NCI-H510A (cell line): ENCODE data around the gene TSC22D4.
"Not testable (repeated sequence)": the region's sequence is repeated elsewhere in the genome, so short reads cannot be mapped to it uniquely, and the experiment has no call there.

ENCODE experiments used
- DNase-seq: peaks from one replicate; lab custom pipeline; 2025; lab: John Stamatoyannopoulos, UW

The TSC22D4 gene

DNA sequence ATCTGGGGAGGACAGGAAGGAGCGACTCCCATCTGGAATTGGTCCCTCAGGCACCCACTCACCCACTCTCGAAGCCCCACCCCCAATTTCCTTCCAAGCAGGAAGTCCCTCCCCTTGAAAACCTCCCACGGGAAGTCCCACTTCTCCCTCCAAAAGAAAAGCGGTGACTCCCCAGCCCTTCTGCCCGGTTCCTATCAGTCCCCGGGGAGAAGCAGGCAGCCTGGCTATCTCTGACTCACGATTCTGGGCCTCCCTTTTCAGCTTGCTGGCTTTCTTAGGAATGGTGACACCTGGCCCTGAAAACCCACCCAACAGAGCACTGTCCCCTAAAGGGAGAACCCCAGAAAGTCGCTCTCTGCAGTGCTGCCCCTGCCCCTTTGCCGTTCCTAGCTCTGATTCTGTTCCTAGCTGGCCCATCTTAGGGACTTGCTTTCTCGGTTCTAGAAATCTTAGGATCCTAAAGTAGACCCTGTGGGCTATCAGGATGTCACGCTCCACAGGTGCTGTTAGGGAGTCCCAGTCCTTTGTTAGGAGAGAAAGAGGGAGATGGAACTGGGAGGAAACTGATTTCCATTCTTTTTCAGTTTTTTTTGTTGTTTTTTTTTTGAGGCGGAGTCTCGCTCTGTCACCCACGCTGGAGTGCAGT is 6.0 kb downstream of the TSC22D4 start:
- no peak for DNase-seq

DNA sequence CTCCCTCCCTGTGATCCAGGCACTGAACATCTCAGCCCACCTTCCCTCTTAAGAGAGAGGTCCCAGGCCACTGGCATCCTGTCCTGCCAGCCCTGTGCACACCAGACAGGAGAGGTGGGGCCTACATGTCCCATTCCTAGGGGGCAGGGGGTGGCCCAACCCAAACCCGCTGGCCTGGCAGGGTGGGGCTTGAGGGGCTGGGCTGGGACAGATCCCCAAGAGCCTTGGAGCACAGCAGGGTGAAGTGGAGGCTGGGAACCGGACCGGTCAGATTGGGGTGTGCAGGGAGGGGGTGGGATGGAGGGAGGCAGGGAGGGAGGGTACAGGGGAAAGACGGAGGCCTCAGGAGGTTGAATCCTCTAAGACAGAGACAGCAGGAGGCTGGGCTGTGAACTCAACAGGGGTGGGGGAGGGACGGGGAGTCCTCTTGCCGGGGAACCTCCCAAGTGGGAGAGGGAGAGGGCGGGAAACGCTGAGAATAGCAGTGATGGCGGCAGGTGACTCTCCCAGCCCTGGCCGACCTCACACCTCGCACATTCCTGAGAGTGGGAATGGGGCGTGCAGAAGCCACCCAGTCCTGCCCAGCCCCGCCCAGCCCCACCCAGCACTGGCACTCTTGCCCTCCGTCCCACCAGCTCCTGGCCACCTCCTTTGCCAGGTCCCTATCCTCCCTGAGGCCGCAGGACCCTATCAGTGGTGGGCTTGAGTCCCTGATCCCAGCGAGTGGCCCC is 6.7 kb downstream of the TSC22D4 start:
- DNase-seq: no peak

DNA sequence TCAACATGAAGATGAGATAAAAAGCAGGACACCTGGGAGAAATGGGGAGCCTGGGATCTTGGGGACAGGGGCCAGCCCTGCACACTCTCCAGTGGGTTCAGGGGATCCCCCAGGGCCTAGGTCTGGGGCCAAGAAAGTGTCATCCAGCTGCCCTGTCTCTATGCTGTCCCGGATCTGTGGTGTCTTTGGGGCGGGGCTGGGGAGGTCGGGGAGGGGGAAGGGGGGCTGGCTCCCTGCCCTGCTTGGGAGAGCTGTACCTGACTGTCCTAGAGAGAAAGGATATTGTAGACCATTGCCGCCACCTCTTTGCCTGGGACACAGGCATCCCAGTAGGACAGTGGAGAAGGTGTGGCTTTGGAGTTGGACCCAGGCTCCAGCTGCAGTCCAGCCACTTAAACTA is 8.0 kb downstream of the TSC22D4 start:
- DNase-seq: no peak

DNA sequence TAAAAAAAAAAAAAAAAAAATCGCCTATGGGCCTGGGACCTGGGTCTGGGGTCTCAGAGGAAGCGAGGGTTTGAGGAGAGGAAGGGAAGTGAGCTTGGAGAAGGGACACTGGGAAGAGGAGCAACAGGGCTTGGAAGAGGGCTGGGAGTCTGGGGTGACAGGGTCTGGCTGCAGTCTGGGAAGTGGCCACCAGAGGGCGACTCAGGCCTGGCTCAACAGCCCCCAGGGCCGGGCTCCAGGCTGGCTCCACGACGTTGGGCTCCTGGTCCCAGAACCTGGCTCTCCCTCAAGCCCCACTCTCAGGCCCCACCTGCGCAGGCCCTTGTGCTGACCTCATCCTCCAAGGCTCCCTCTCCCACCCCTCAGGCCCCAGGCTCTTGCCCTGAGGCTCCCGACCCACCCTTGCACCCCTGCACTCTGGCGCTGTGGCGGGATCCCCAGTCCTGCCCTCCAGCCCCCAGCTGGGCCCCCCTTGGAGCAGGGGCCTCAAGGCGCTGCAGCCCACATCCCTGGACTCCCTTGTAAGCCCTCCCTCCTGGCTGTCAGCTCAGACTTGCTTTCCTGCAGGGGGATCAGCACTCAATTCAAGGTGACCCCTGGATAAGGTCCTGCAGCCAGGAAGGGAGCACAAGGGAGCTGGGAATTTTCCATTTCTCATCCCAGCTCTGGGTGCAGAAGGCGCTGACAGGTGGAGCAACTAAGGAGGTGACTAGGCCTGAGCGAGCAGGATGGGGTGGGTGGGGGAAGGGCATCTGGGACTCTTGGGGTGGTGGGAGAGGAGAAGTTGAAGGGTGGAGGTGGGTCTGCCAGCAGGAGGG is 9.6 kb downstream of the TSC22D4 start:
- no peak for DNase-seq

DNA sequence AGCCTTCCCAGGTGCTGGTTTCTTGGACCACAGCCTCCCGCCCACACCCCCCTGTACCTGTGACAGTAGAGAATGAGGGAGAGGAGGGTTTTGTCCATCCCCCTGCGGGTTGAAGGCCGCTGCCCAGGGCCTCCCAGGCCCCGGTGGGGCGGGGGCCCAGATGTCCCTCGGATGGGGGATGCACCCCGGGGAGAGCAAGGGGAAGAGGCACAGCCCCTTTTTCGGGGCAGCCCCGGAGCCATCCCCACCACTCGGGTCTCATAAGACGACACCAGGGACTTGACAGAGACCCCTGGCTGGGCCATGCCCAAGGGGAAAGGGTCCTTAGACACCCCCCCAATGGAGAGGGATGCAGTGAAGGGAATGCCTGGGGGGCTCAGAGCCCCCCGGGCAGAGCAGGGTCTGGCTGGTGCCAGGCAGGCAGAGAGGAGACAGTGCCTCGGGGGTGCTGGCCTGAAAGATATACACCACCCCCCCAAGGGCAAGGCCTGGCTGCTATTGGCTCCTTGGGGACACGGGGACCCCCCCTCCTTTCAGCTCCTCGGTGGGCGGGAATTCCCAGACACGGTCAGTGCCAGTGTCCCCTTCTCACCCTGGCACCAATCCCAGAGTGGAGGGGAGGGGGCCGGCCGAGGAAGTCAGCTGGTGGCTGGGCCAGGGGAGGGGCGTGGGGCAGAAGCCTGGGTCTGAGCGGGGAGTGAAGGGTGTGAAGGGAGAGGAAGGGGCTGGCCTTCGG is 11.2 kb downstream of the TSC22D4 start:
- no peak for DNase-seq

DNA sequence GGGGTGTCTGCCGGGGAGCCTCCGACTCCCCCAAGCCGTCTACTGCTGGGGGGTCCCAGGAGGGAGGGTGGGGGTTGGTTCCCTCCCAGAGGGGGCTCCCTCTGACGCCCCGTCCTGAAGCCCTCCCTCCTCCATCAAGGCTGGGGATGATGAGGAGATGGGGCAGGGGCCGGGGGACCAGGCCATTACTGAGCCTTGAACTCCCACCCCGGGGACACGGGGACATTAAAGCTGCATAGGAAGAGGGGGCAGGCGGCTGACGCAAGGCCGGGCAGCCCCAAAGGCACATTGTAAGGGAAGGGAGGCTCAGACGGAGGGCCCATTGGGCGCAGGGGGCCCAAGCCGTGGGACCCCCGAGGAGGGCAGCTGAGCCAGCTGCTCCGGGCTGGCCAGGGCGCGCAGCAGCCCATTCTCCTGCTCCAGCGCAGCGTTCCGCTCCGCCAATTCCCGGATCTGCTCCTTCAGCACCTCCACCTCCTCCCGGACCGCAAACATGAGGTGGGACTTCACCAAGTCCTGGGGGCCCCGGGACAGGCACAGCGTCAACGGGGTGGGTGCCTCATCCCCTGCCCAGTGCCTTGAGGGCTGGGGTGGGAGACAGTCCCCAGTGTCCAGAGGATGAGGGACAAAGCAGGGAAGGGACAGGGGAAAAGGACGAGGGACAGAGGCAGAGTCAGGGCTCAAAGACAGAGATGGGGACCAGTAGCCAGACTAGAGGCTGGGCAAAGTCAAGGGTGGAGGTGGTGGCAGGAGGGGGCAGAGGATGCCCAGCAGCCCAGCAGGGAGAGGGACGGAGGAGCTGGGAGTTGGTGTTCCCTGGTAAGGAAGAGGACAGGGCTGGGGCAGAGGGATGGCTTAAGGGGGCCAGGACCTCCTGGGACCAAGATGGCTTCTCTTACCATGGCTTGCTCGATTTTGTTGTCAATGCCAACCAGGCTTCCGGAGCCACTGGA is 12.1 kb downstream of the TSC22D4 start:
- no peak for DNase-seq

DNA sequence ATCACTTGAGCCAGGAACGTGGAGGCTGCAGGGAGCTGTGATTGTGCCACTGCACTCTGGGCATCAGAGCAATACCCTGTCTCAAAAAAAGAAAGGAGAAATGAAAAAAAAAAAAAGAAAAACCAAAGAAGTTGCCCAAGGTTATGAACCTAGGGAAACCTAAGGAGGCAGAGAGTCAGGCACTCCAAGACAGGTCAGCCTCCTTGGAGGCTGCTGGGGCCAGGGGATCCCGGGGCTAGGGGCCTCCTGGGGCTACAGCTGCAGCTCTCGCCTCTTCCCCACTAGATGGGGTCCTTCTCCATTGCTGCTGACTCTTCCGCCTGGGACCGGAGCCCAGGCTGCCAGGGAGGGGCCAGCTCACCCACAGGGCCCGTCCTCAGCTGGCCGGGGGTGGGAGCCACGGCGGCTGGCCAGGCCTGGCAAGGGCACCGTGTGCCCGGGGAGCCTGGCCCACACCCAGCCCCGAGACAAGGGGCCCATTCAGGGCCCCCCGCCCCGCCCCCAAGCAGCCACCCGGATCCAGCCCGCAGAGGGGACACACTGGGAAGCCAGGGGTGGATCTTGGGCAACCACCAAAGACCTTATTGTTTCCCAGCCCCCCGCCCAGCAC is 13.2 kb downstream of the TSC22D4 start:
- DNase-seq: no peak

DNA sequence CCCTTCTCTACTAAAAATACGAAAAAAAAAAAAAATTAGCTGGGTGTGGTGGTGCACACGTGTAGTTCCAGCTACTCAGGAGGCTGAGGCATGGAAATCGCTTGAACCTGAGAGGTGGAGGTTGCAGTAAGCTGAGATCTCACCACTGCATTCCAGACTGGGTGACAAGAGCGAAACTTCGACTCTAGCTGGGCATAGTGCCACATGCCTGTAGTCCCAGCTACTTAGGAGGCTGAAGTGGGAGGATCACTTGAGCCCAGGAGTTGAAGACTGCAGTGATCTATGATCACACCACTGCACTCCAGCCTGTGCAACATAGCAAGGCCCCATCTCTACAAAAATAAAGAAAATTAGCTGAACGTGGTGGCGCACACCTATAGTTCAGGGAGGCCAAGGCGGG is 13.7 kb downstream of the TSC22D4 start:
- DNase-seq: no peak

DNA sequence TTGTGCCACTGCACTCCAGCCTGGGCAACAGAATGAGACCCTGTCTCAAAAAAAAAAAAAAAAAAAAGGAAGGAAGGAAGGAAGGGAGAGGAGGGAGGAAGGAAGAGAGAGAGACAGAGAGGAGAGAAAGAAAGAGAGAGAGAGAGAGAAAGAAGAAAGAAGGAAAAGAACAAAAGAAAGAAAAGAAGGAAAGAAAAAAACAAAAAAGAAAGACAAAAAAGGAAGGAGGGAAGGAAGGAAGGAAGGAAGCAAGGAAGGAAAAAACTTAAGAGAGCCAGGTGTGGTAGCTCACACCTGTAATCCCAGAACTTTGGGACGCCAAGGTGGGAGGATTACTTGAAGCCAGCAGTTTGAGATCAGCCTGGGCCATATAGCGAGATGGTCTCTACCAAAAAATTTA is 14.2 kb downstream of the TSC22D4 start:
- no peak for DNase-seq

DNA sequence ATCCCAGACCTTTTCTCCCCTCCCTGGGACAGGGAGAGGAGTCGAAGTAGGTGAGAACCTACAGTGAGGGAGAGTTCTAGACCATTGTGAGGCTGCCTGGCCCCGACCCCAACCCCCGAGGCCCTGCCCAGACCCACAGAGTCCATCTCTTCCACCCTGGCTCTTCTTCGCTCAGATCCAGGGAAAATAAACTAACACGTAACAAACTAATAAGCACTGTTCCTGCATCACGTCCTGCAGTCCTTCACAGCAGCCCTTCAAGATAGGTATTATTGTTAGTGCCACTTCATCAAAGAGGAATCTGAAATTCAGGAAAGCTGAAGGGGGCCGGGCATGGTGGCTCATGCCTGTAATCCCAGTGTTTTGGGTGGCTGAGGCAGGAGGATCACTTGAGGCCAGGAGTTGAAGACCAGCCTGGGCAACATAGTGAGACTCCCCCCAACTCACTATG is 14.8 kb downstream of the TSC22D4 start, which contains the start of gene SPACDR:
Gene SPACDR, minus strand, starts transcription at position 51 of the 451 bp plus-strand sequence. CDS start 235 bp downstream, outside the sequence.
- DNase-seq: no peak

DNA sequence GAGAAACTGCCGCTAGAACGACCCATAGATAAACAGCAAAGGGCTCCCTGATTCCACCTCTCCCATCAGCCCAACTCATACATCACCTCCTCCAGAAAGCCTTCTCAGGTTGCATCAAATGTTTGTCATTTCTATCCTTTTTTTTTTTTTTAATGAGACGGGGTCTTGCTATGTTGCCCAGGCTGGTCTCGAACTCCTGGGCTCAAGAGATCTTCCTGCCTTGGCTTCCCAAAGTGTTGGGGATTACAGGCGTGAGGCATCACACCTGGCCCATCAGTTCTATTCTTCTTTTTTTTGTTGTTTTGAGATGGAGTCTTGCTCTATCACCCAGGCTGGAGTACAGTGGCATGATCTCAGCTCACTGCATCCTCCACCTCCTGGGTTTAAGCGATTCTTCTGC is 22.0 kb downstream of the TSC22D4 start:
- DNase-seq: no peak

DNA sequence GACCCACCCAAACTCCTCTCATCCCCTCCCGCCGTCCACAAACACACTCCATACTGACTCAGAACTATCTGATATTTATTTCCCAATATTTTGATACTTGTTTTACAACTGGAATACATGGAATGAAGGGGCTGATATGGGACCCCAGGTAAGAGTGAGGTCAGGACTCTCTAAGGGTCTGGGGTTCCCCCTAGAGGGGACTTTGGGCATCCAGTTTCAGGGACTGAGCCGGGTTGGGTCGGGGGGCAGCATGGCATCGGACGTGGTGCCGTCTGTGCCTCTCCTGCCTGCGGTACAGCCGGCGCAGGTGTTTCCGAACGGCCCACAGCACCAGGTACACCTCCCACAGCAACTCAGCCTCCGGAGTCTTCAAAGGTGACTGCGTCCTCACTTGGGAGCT is 22.5 kb downstream of the TSC22D4 start:
- DNase-seq: no peak

DNA sequence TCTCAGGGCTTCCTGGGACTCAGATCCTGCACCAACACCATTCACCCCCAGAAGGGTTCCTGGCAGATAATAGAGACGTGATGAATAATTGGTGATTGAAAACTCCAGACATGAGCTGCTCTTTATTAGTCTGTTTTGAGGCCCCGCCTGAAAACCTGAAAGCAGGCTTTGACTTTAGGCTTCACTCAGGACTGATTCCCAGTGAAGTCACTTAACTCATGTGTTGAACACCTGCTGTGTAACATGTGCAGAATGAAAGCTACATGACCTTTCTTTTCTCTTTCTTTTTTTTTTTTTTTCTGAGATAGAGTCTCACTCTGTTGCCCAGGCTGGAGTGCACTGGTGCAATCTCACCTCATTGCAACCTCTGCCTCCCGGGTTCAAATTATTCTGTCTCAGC is 23.8 kb downstream of the TSC22D4 start:
- DNase-seq: no peak

DNA sequence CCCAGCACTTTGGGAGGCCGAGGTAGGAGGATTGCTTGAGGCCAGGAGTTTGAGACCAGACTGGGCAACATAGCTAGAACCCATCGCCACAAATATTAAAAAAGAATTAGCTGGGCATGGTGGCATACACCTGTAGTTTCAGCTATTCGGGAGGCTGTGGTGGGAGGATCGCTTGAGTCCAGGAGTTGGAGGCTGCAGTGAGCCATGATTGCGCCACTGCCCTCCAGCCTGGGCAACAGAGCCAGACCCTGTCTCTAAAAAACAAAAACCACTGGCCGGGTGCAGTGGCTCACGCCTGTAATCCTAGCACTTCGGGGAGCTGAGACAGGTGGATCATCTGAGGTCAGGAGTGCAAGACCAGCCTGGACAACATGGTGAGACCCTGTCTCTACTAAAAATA is 25.2 kb downstream of the TSC22D4 start:
- DNase-seq: not testable (repeated sequence)

DNA sequence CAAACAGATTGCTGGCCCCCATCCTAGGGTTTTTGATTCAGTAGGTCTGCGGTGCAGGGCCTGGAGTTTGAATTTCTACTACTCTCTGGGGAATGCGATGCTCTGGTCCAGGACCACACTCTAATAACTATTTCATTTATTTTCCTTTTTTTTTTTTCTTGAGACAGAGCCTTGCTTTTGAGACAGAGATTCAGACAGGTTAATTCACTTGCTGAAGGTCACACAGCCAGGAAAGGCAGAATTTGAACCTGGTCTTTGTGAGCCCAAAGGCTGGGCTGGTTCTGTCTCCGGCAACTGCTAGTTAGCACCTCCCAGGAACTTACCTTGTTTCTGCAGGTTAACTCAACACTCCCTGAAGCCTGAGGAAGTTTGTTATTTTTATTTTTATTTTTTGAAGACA is 26.5 kb downstream of the TSC22D4 start:
- DNase-seq: no peak

DNA sequence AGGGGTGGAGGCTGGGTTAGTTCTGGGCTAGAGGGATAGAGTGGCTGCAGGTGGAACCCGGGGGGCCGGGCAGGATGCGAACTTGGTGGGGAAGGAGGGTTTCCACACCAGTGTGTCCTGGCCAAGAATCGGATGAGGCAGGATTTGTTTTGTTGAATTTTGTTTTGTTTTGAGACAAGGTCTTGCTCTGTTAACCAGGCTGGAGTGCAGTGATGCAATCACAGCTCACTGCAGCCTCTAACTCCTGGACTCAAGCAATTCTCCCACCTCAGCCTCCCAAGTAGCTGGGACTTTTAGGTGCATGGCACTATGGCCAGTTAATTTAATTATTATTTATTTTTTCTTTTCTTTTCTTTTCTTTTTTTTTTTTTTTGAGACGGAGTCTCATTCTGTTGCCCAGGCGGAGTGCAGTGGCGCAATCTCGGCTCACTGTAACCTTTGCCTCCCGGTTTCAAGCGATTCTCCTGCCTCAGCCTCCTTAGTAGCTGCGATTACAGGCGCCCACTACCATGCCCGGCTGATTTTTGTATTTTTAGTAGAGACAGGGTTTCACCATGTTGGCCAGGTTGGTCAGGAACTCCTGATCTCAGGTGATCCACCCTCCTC is 29.7 kb downstream of the TSC22D4 start:
- no peak for DNase-seq

DNA sequence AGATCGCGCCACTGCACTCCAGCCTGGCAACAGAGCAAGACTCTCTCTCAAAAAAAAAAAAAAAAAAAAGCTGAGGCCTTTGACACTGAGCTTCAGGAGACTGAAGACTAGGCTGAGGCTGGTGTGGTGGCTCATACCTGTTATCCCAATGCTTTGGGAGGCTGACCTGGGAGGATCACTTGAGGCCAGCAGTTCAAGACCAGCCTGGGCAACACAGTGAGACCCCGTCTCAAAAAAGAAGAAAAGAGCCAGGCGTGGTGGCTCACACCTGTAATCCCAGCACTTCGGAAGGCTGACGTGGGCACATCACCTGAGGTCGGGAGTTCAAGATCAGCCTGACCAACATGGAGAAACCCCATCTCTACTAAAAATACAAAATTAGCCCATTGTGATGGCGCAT is 31.7 kb downstream of the TSC22D4 start:
- not testable (repeated sequence) for DNase-seq

DNA sequence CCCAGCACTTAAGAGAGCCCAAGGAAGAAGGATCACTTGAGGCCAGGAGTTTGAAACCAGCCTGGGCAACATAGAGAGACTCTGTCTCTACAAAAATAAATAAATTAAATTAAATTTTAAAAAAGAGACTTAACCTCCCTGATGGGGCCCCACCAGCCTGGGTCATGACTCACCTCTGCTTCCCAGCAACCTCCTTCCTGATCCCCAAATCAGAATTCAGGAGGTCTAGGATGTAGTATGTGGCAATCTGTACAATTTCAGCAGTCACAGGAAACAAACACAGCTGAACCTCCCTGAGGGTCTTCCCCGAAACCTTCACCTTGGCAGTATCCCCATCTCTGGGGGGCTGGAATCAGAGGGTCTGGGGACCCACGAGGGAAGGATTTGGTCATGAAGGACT is 33.0 kb downstream of the TSC22D4 start:
- DNase-seq: no peak

DNA sequence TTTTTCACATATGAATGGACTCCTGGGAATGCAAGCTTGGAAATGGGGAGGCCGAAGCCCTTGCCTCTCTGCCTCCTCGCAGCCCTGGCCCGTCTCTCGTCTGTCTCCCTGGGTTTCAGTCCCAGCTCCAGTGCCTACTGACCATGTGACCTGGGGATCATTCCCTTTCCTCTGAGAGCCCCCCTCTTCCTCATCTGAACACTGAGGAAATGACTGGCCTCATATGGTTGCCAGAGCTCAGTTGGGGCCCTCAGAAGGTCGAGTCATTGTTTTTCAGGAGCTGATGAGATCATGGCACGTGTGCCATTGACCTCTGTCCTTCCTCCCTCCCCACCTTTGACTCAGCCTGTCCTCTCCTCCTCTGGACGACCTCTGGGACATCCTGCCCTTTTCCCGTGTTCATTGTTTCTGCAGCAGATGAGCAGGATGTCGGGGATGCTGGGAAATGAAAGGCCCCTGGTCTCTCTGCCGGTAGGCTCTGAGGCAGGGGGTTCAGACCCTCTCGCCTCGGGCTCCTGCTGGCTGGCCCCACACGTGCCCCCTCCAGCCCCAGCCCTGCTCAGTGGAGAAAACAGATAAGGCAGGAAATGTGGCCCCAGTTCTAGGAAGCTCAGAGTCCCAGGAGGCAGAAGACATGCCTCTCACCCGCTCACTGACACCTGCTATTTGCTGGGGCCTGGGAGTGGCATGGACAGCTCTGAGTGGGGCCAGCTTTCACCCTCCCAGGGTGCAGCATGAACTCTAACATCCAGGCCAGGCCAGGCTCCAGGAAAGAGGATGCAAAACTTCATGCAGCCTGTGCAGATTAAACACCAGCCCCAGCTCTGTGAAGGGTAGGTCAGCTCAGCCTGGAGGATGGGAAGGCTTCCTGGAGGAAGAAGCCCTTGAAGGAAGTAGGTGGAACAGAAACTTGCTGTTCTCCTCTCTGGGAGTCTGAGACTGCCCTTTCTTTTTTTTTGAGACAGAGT is 34.4 kb downstream of the TSC22D4 start:
- no peak for DNase-seq
